CD14-positive monocyte (primary cell): ENCODE results near the gene TARS3. TPM values are rescaled to one million over a fixed set of nuclear protein-coding genes. Genes with fewer than 3 reads are reported as not detected.
A peak's percentile ranks its signal among the peaks of the same experiment; 100 is the strongest.

Experiments used
- DNase-seq, 3 donors: peaks; one replicate each; pipeline ENCODE4 v3.0.0-alpha.2; 2011 to 2022
- H2AFZ ChIP-seq: 2 replicates; pipeline ENCODE4 v1.6.0; 2012; ENCODE audit warnings: mild to moderate bottlenecking, low read depth, low read length, inconsistent platforms; ENCODE audit not compliant: insufficient read depth, poor library complexity, severe bottlenecking
- H3K27ac ChIP-seq, 2 donors: 1 replicate in 1 of 2; 2 replicates in 1 of 2; pipeline ENCODE4 v1.5.1; 2012 to 2013; ENCODE audit warnings: low read length in 2 of 2, control low read depth in 1 of 2, inconsistent platforms in 1 of 2, low read depth in 1 of 2, mild to moderate bottlenecking in 1 of 2
- H3K27me3 ChIP-seq, 2 donors: one replicate each; pipeline versions ENCODE4 v1.6.0 to v1.6.1; 2011 to 2013; ENCODE audit warnings: low read length in 2 of 2; ENCODE audit not compliant: control insufficient read depth in 2 of 2, insufficient read depth in 2 of 2
- H3K36me3 ChIP-seq, 2 donors: replicated peaks in 1 of 2; 1 replicate in 1 of 2; 2 replicates in 1 of 2; pipeline versions ENCODE4 v1.5.1 to v1.6.1; 2012 to 2013; ENCODE audit warnings: low read length in 2 of 2, control low read depth in 1 of 2, inconsistent platforms in 1 of 2, mild to moderate bottlenecking in 1 of 2; ENCODE audit not compliant: insufficient read depth in 2 of 2, control insufficient read depth in 1 of 2
- H3K4me1 ChIP-seq, 2 donors: 1 replicate in 1 of 2; 2 replicates in 1 of 2; pipeline versions ENCODE4 v1.5.1 to v1.6.1; 2012 to 2013; ENCODE audit warnings: low read length in 2 of 2, control low read depth in 1 of 2, inconsistent platforms in 1 of 2, mild to moderate bottlenecking in 1 of 2, moderate library complexity in 1 of 2; ENCODE audit not compliant: insufficient read depth in 2 of 2, control insufficient read depth in 1 of 2
- H3K4me2 ChIP-seq: replicated peaks from 2 replicates; pipeline ENCODE3; 2012; ENCODE audit warnings: low read length, moderate library complexity, mild to moderate bottlenecking; ENCODE audit not compliant: poor library complexity, severe bottlenecking; ENCODE audit errors: extremely low read depth
- H3K4me3 ChIP-seq, 3 experiments: fragments of 200-600 bp in 1 of 3; sonication (generic) in 1 of 3; replicated peaks in 1 of 3; 1 replicate in 2 of 3; 2 replicates in 1 of 3; pipeline ENCODE4 v1.5.1; 2011 to 2013; ENCODE audit warnings: low read length in 3 of 3, mild to moderate bottlenecking in 3 of 3, control low read depth in 2 of 3, low read depth in 2 of 3, inconsistent platforms in 1 of 3, moderate library complexity in 1 of 3
- H3K79me2 ChIP-seq: 2 replicates; pipeline ENCODE4 v1.6.0; 2012; ENCODE audit warnings: mild to moderate bottlenecking, control low read depth, inconsistent platforms, low read length, moderate library complexity; ENCODE audit not compliant: insufficient read depth
- H3K9ac ChIP-seq: 2 replicates; pipeline ENCODE4 v1.6.0; 2017; ENCODE audit warnings: low read length, mild to moderate bottlenecking; ENCODE audit not compliant: insufficient read depth, poor library complexity, severe bottlenecking
- H3K9me3 ChIP-seq, 2 donors: replicated peaks in 1 of 2; 1 replicate in 1 of 2; 2 replicates in 1 of 2; pipeline versions ENCODE4 v1.5.1 to v1.6.1; 2012 to 2013; ENCODE audit warnings: low read length in 2 of 2, control low read depth in 1 of 2; ENCODE audit not compliant: control insufficient read depth in 1 of 2, insufficient read depth in 1 of 2
- H4K20me1 ChIP-seq: 2 replicates; pipeline ENCODE4 v1.6.0; 2012; ENCODE audit warnings: mild to moderate bottlenecking, low read length, control low read depth, moderate library complexity; ENCODE audit not compliant: insufficient read depth
- H3K27ac Mint-ChIP-seq, 7 donors: one replicate each; pipeline ENCODE4 v1.8.0; 2020; ENCODE audit warnings: mild to moderate bottlenecking in 7 of 7, mixed read lengths in 7 of 7, moderate library complexity in 6 of 7, inconsistent platforms in 2 of 7
- H3K27me3 Mint-ChIP-seq, 3 donors: one replicate each; pipeline ENCODE4 v1.8.0; 2021 to 2022; ENCODE audit warnings: low read depth in 3 of 3, mild to moderate bottlenecking in 3 of 3, mixed read lengths in 3 of 3, moderate library complexity in 3 of 3, inconsistent platforms in 1 of 3
- H3K36me3 Mint-ChIP-seq, 2 donors: one replicate each; pipeline ENCODE4 v1.8.0; 2020; ENCODE audit warnings: mixed read lengths in 2 of 2, inconsistent platforms in 1 of 2, mild to moderate bottlenecking in 1 of 2
- H3K4me1 Mint-ChIP-seq: one replicate; pipeline ENCODE4 v1.8.0; 2020; ENCODE audit warnings: mild to moderate bottlenecking, mixed read lengths
- H3K4me3 Mint-ChIP-seq, 2 donors: one replicate each; pipeline ENCODE4 v1.8.0; 2020; ENCODE audit warnings: mild to moderate bottlenecking in 2 of 2, mixed read lengths in 2 of 2, moderate library complexity in 1 of 2
- H3K9me3 Mint-ChIP-seq, 7 donors: one replicate each; pipeline ENCODE4 v1.8.0; 2020 to 2022; ENCODE audit warnings: mixed read lengths in 7 of 7, mild to moderate bottlenecking in 6 of 7, moderate library complexity in 6 of 7, inconsistent platforms in 2 of 7
- CTCF ChIP-seq: fragments of 200-600 bp; IDR thresholded peaks from one replicate; pipeline ENCODE4 v1.8.0; 2022; ENCODE audit warnings: antibody characterized with exemption, mild to moderate bottlenecking
- WGBS: methylation state at CpG from one replicate; pipeline ENCODE4 v1.1.5; 2013; ENCODE audit warnings: missing lambda C conversion rate; ENCODE audit not compliant: insufficient coverage; 5-methylcytosine and 5-hydroxymethylcytosine counted together
- intact Hi-C, 2 donors: fragments of 100-400 bp; cut with micrococcal nuclease; formaldehyde crosslinking; loops; one replicate each; pipeline versions ENCODE4 v1.15.0 to v1.15.1; 2023
- polyA plus RNA-seq, 3 donors: library from polyadenylated mRNA; depleted of rRNA in 1 of 3; unstranded in 2 of 3; stranded (reverse) in 1 of 3; fragments of 300-500 nt in 2 of 3; fragments of >200 nt in 1 of 3; fragmentation: Illumina TruSeq in 2 of 3; gene quantifications; 1 replicate in 2 of 3; 2 replicates in 1 of 3; pipeline ENCODE4 v1.2.3, GENCODE V29; 2012 to 2021

TARS3 gene
- polyA plus RNA-seq, 3 donors, result 1.3 to 2.4 (median 1.8) TPM

- Mint-ChIP-seq H3K4me3 (no peak overlapping the region), H3K27me3 (peaks cover 0 to 3% (median 3%) of the 10 kb centered on the region in 3 donors), H3K4me1 (peaks cover 15% of the 10 kb centered on the region), H3K9me3 (peaks cover 0 to 3% (median 0%) of the 10 kb centered on the region in 7 donors), H3K27ac (no peak overlapping the region), H3K36me3 (peaks cover 2 to 3% of the 10 kb centered on the region in 2 donors)
- no peak overlapping the region for H3K4me3 ChIP-seq
- H3K27me3 ChIP-seq, result peaks cover 0 to 2% of the 10 kb centered on the region in 2 donors
- H3K4me2 ChIP-seq, result no peak overlapping the region
- H3K27ac ChIP-seq, result no peak overlapping the region
- TF ChIP-seq CTCF, result no peak
- no peaks in the 10 kb centered on the region for H3K79me2 ChIP-seq
- peaks cover 4% of the 10 kb centered on the region for H4K20me1 ChIP-seq
- H2AFZ ChIP-seq, result no peak overlapping the region
- no peak for DNase-seq
- no peaks in the 10 kb centered on the region for H3K9me3 ChIP-seq
- no peak overlapping the region for H3K9ac ChIP-seq
- peaks cover 13 to 14% of the 10 kb centered on the region in 2 donors for H3K4me1 ChIP-seq
- intact Hi-C loops, result loop anchor here in 1 of 2 donors (10.0 kb wide), 1 partner anchor 1122 kb away; the partner anchor contains the start of genes ASB7 and LINS1
- WGBS, result no CpG with 5 or more reads among the region's 1 CpG
- no peaks in the 10 kb centered on the region for H3K36me3 ChIP-seq
Observed at GRCh38 chr15:101727186-101727585, 2.9 kb upstream of the TARS3 start.

- Histone ChIP-seq H3K36me3 (peaks cover 3 to 18% of the 10 kb centered on the region in 2 donors), H3K4me1 (peaks cover 13 to 14% of the 10 kb centered on the region in 2 donors), H2AFZ (peak overlapping the region; percentile 51), H3K9ac (no peak overlapping the region), H3K4me2 (peak overlapping the region; percentile 41), H3K79me2 (no peaks in the 10 kb centered on the region), H4K20me1 (peaks cover 4% of the 10 kb centered on the region), H3K9me3 (peaks cover 0 to 6% of the 10 kb centered on the region in 2 donors), H3K4me3 (peak overlapping the region in 1 of 3 experiments; percentile 49), H3K27me3 (peaks cover 0 to 2% of the 10 kb centered on the region in 2 donors), H3K27ac (no peak overlapping the region)
- intact Hi-C loops, result loop anchor here in 1 of 2 donors (2.0 to 10.0 kb wide), 2 partner anchors 446 to 1120 kb away; partner anchors contain the start of genes ASB7 and LINS1
- peaks cover 4 to 11% (median 8%) of the 10 kb centered on the region in 7 donors for H3K9me3 Mint-ChIP-seq
- peaks cover 17% of the 10 kb centered on the region in 2 donors for H3K36me3 Mint-ChIP-seq
- peaks cover 15% of the 10 kb centered on the region for H3K4me1 Mint-ChIP-seq
- peaks cover 0 to 3% (median 3%) of the 10 kb centered on the region in 3 donors for H3K27me3 Mint-ChIP-seq
- no peak overlapping the region for H3K4me3 Mint-ChIP-seq
- no peak overlapping the region for H3K27ac Mint-ChIP-seq
- no peak for DNase-seq
- TF ChIP-seq CTCF, result no peak
- WGBS, result no CpG with 5 or more reads among the region's 2 CpGs
Observed at GRCh38 chr15:101725073-101725472, 800 bp upstream of the TARS3 start.
